ENCODE measurements around the gene BMP7. TPM values are rescaled to one million over a fixed set of nuclear protein-coding genes. Genes with fewer than 3 reads are reported as not detected.
A peak's percentile ranks its signal among the peaks of the same experiment; 100 is the strongest.

BMP7 gene
- total and polyA plus RNA-seq, 2 of the 13 experiments (the other 11 are each of a cell fraction or from before 2014, with no cell fraction given) = not detected

DNA sequence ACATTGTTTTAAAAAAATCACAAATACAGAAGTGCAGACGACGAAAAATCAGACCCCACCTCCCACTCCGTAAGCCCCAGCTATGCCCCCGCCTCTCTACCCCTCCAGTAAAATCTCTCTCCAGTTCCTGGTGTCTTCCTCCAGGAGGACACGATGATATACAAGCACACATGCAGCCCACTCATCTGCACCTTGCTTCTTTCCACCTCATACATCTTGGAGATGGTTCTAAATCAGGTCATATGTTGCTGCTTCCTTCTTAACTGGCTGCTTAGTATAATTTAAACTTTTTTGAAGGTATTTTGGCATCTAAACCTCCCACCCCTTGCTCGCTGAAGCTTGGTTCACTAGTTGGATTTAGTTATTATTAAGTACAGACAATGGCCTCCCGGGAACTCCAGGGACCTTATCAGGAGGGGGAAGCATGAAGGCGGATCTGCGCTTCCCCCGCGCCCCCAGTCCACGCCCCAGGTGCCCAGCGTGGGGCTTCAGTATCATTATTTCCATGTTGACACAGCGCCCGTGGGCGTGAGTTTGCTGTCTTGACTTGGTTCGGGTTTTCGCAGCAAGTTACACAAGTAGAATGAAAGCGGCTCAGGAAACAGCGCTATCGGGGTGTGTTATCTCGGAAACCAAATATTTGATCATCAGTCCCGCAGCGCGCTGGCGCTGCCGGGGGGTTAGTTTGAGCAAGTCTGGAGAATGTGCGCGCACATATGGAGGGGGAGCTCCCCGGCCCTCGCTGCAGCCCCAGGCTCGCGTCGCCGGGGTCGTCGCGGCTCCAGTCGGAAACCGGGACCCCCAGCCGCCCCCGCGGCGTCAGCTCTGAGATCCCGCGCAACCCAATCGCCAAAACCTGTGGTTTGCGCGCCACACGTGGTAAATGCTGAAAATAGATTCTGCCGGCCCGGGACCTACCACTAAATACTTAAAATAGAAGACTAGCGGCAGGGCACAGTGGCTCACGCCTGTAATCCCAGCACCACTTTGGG, 2.3 kb downstream of the BMP7 start (continued):
- no peak for TF ChIP-seq SOX6 (IDR thresholded peaks at IDR 0.05)
- TF ChIP-seq SOX6 (CRISPR knock-in tag; IDR thresholded peaks at IDR 0.05) = peak; percentile 87; the same call in 1 of the 2 replicates
- TF ChIP-seq, protein P1, sequence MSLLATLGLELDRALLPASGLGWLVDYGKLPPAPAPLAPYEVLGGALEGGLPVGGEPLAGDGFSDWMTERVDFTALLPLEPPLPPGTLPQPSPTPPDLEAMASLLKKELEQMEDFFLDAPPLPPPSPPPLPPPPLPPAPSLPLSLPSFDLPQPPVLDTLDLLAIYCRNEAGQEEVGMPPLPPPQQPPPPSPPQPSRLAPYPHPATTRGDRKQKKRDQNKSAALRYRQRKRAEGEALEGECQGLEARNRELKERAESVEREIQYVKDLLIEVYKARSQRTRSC (CRISPR knock-in tag; IDR thresholded peaks at IDR 0.05; ENCODE audit: low read depth) = no peak
- 0 out of 2 replicates have a peak, but pooled peaks have one; percentile 11 for TF ChIP-seq HNF4A (CRISPR knock-in tag; IDR thresholded peaks at IDR 0.05)
- TF ChIP-seq ZNF317 (CRISPR knock-in tag; IDR thresholded peaks at IDR 0.05) = no peak
- TF ChIP-seq ZNF749 (CRISPR knock-in tag; IDR thresholded peaks at IDR 0.05; ENCODE audit: borderline replicate concordance) = no peak
- no peak; the same call in 1 of the 2 replicates for TF ChIP-seq ZNF788 (CRISPR knock-in tag; IDR thresholded peaks at IDR 0.05; ENCODE audit: borderline replicate concordance)
- TF ChIP-seq, protein P2, sequence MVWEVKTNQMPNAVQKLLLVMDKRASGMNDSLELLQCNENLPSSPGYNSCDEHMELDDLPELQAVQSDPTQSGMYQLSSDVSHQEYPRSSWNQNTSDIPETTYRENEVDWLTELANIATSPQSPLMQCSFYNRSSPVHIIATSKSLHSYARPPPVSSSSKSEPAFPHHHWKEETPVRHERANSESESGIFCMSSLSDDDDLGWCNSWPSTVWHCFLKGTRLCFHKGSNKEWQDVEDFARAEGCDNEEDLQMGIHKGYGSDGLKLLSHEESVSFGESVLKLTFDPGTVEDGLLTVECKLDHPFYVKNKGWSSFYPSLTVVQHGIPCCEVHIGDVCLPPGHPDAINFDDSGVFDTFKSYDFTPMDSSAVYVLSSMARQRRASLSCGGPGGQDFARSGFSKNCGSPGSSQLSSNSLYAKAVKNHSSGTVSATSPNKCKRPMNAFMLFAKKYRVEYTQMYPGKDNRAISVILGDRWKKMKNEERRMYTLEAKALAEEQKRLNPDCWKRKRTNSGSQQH (CRISPR knock-in tag; IDR thresholded peaks at IDR 0.05; ENCODE audit: low read depth) = no peak
- no peak for TF ChIP-seq ZNF674 (CRISPR knock-in tag; IDR thresholded peaks at IDR 0.05; ENCODE audit: low read depth)
- no peak for TF ChIP-seq ZNF138 (CRISPR knock-in tag; IDR thresholded peaks at IDR 0.05; ENCODE audit: low read depth)
- TF ChIP-seq HES4 (CRISPR knock-in tag; IDR thresholded peaks at IDR 0.05; ENCODE audit: borderline replicate concordance) = no peak
- peak; percentile 55 for TF ChIP-seq HDAC1 (CRISPR knock-in tag; IDR thresholded peaks at IDR 0.05)
- TF ChIP-seq, protein P3, sequence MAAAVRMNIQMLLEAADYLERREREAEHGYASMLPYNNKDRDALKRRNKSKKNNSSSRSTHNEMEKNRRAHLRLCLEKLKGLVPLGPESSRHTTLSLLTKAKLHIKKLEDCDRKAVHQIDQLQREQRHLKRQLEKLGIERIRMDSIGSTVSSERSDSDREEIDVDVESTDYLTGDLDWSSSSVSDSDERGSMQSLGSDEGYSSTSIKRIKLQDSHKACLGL (CRISPR knock-in tag; IDR thresholded peaks at IDR 0.05) = no peak
- peak; percentile 94 for TF ChIP-seq SP5 (CRISPR knock-in tag; IDR thresholded peaks at IDR 0.05; ENCODE audit: borderline replicate concordance, low read depth)
- peak; percentile 30; the same call in 1 of the 2 replicates for TF ChIP-seq ZNF350 (CRISPR knock-in tag; IDR thresholded peaks at IDR 0.05; ENCODE audit: borderline replicate concordance, low read depth)
- TF ChIP-seq, protein P4, sequence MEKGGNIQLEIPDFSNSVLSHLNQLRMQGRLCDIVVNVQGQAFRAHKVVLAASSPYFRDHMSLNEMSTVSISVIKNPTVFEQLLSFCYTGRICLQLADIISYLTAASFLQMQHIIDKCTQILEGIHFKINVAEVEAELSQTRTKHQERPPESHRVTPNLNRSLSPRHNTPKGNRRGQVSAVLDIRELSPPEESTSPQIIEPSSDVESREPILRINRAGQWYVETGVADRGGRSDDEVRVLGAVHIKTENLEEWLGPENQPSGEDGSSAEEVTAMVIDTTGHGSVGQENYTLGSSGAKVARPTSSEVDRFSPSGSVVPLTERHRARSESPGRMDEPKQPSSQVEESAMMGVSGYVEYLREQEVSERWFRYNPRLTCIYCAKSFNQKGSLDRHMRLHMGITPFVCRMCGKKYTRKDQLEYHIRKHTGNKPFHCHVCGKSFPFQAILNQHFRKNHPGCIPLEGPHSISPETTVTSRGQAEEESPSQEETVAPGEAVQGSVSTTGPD (CRISPR knock-in tag; IDR thresholded peaks at IDR 0.05) = no peak
- TF ChIP-seq YEATS2 (CRISPR knock-in tag; IDR thresholded peaks at IDR 0.05; ENCODE audit: borderline replicate concordance) = no peak
- no peak for TF ChIP-seq GATAD1 (CRISPR knock-in tag; IDR thresholded peaks at IDR 0.05)
- no peak for TF ChIP-seq ZMYM3 (CRISPR knock-in tag; IDR thresholded peaks at IDR 0.05)
- TF ChIP-seq, protein P5, sequence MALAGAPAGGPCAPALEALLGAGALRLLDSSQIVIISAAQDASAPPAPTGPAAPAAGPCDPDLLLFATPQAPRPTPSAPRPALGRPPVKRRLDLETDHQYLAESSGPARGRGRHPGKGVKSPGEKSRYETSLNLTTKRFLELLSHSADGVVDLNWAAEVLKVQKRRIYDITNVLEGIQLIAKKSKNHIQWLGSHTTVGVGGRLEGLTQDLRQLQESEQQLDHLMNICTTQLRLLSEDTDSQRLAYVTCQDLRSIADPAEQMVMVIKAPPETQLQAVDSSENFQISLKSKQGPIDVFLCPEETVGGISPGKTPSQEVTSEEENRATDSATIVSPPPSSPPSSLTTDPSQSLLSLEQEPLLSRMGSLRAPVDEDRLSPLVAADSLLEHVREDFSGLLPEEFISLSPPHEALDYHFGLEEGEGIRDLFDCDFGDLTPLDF (CRISPR knock-in tag; IDR thresholded peaks at IDR 0.05) = no peak
- TF ChIP-seq ZNF891 (CRISPR knock-in tag; IDR thresholded peaks at IDR 0.05) = no peak
- TF ChIP-seq ZNF563 (CRISPR knock-in tag; IDR thresholded peaks at IDR 0.05) = no peak
- no peak for TF ChIP-seq ZNF629 (CRISPR knock-in tag; conservative IDR thresholded peaks at IDR 0.05)
- TF ChIP-seq ZSCAN31 (CRISPR knock-in tag; IDR thresholded peaks at IDR 0.05; ENCODE audit: low read depth) = no peak
- no peak for TF ChIP-seq ZSCAN20 (CRISPR knock-in tag; IDR thresholded peaks at IDR 0.05; ENCODE audit: borderline replicate concordance)
